DOHH2 (cell line): ENCODE results near the gene RIPK4.

Experiments used
- EZH2phosphoT487 ChIP-seq: fragments of 200-600 bp; sonication (generic); IDR thresholded peaks from 2 replicates; pipeline ENCODE4 v1.6.1; 2017; ENCODE audit warnings: borderline replicate concordance, mild to moderate bottlenecking, antibody characterized with exemption, low read length, moderate library complexity, mixed read lengths
- TF ChIP-seq, protein P1 (sequence below): fragments of 200-600 bp; sonication (generic); IDR thresholded peaks from one replicate; pipeline ENCODE4 v1.5.1; 2014; ENCODE audit warnings: antibody characterized with exemption, mild to moderate bottlenecking, low read depth, low read length; ENCODE audit not compliant: poor library complexity, severe bottlenecking

- TF ChIP-seq, protein P1, sequence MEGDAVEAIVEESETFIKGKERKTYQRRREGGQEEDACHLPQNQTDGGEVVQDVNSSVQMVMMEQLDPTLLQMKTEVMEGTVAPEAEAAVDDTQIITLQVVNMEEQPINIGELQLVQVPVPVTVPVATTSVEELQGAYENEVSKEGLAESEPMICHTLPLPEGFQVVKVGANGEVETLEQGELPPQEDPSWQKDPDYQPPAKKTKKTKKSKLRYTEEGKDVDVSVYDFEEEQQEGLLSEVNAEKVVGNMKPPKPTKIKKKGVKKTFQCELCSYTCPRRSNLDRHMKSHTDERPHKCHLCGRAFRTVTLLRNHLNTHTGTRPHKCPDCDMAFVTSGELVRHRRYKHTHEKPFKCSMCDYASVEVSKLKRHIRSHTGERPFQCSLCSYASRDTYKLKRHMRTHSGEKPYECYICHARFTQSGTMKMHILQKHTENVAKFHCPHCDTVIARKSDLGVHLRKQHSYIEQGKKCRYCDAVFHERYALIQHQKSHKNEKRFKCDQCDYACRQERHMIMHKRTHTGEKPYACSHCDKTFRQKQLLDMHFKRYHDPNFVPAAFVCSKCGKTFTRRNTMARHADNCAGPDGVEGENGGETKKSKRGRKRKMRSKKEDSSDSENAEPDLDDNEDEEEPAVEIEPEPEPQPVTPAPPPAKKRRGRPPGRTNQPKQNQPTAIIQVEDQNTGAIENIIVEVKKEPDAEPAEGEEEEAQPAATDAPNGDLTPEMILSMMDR, result no peak
- TF ChIP-seq EZH2phosphoT487, result no peak
These were observed 16.8 kb upstream of the RIPK4 start for GRCh38 chr21:41783476-41784180.
